ENCODE measurements around the gene MBD6. TPM values are rescaled to one million over a fixed set of nuclear protein-coding genes. Genes with fewer than 3 reads are reported as not detected.

Gene MBD6
- total RNA-seq, 2 experiments from 2014 or later = 80.9 to 85.4 TPM

DNA sequence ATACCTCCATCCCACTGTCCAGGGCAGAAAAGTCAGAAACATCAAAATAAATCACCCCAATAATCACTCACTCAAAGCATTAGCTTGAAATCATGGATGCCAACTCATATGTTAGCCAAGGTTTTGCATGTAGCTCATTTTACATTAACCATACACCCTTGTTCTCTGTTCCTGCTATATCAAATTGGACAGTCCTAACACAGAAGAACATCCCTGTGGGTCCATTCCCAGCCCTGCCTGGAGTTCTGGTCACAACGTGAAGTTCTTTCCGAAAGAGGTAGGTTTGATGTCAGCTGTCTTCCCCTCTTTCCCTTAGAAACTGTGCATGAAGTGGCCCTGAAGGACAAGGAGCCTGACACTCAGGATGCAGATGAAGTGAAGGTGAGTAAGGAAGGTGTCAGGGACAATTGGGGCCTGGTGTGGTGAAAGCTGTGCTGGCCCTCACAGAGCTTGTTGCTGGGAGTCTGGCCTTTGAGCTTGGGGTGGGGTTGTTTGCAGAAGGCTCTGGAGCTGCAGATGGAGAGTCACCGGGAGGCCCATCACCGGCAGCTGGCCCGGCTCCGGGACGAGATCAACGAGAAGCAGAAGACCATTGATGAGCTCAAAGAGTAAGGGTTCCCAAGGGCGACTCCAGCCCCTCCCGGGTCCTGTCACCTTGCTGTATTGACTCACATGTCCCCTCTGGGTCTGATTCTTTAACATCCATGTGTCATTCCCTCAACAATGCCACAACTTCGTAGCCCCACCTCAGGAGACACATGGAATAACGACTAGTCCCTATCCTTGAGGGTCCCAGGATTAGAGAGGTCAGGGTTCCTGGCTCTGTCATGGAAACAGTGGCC, 53.4 kb downstream of the MBD6 start:
- ATAC-seq (no peak), DNase-seq (no peak)
- H3K4me3 Mint-ChIP-seq = no peak overlapping the region
- H3K27ac Mint-ChIP-seq = no peak overlapping the region
- H3K27me3 Mint-ChIP-seq = no peaks in the 10 kb centered on the region
- H3K36me3 Mint-ChIP-seq = no peaks in the 10 kb centered on the region
- H3K9me3 Mint-ChIP-seq (ENCODE audit: low read depth) = no peaks in the 10 kb centered on the region
- CTCF ChIA-PET = interaction anchor here (1.0 to 2.1 kb wide), 5 partner anchors 7 to 120 kb away, joined by 4 to 15 read pairs (median 6); partner anchors contain the start of genes INHBE and PIP4K2C
- no peaks in the 10 kb centered on the region for H3K4me1 Mint-ChIP-seq

DNA sequence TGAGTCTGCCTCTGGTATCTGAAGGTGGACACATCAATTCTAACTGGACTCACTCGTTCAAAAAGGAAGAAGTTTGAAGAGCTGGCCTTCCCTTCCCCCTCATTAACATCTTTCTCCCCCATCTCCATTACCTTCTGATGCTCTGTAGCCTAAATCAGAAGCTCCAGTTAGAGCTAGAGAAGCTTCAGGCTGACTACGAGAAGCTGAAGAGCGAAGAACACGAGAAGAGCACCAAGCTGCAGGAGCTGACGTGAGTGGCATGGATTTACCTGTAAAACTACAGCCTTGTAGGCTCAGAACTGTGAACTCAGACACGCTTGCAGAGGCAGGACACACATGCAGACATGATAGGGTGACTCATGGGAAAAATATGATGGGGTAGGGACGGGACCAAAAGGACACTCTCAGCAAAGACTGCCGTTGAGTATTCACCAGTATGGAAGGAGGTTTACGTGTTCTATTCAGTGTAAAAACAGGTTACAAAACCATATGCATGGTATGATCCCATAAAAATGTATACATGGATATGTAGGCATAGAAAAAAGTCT, 54.1 kb downstream of the MBD6 start:
- H3K27ac Mint-ChIP-seq = no peak overlapping the region
- CTCF ChIA-PET = interaction anchor here (1.0 kb wide), 1 partner anchor 8 kb away, joined by 4 read pairs; no protein-coding TSS in a partner anchor
- ATAC-seq = no peak
- H3K36me3 Mint-ChIP-seq = no peaks in the 10 kb centered on the region
- DNase-seq = no peak
- H3K27me3 Mint-ChIP-seq = no peaks in the 10 kb centered on the region
- no peaks in the 10 kb centered on the region for H3K4me1 Mint-ChIP-seq
- H3K4me3 Mint-ChIP-seq = no peak overlapping the region
- no peaks in the 10 kb centered on the region for H3K9me3 Mint-ChIP-seq (ENCODE audit: low read depth)

GRCh38 chr12:57577981-57578758, 55.5 kb downstream of the MBD6 start:
- no peaks in the 10 kb centered on the region for H3K27me3 Mint-ChIP-seq

GRCh38 chr12:57579011-57579410, 56.4 kb downstream of the MBD6 start:
- Mint-ChIP-seq H3K4me3 (no peak overlapping the region), H3K4me1 (peaks cover 4% of the 10 kb centered on the region), H3K27me3 (no peaks in the 10 kb centered on the region), H3K27ac (no peak overlapping the region), H3K36me3 (no peaks in the 10 kb centered on the region), H3K9me3 (ENCODE audit: low read depth) (no peaks in the 10 kb centered on the region)
- CTCF ChIA-PET = interaction anchor here (1.6 to 7.6 kb wide), 2 partner anchors 8 to 39 kb away, joined by 3 to 148 read pairs; no protein-coding TSS in a partner anchor
- DNase-seq (no peak), ATAC-seq (no peak)

More at GRCh38 chr12:57577981-57578758, 55.5 kb downstream of the MBD6 start:
- no peak for DNase-seq
- ATAC-seq = no peak
- no peak overlapping the region for H3K4me3 Mint-ChIP-seq
- no peak overlapping the region for H3K27ac Mint-ChIP-seq
- CTCF ChIA-PET = no interaction called here
- no peaks in the 10 kb centered on the region for H3K36me3 Mint-ChIP-seq
- H3K4me1 Mint-ChIP-seq = peaks cover under 1% of the 10 kb centered on the region
- H3K9me3 Mint-ChIP-seq (ENCODE audit: low read depth) = no peaks in the 10 kb centered on the region

Small RNAs within 50 kb of the gene (microRNA-seq; reads per million reads assigned to microRNA genes)
- gene MIR616 (not detected), gene MIR6758 (not detected)

Other genes with a start within 250 kb of the MBD6 start
- 10 to 100 TPM; 53.8 to 82.4 TPM for gene R3HDM2, start 91.8 kb upstream of the MBD6 start, total RNA-seq
- not detected for gene INHBC, start 88.0 kb upstream of the MBD6 start, total RNA-seq
- under 1 TPM in 1 of 2 experiments, not detected in 1; 0.35 TPM for gene INHBE, start 67.5 kb upstream of the MBD6 start, total RNA-seq
- gene GLI1, start 63.0 kb upstream of the MBD6 start, total RNA-seq = under 1 TPM; 0.52 to 0.53 TPM
- gene ARHGAP9, start 43.0 kb upstream of the MBD6 start, total RNA-seq = 100 to 1,000 TPM; 234 to 363 TPM
- gene MARS1, start 34.8 kb upstream of the MBD6 start, total RNA-seq = 100 to 1,000 TPM; 283 to 384 TPM
- gene DDIT3, start 2.3 kb upstream of the MBD6 start, total RNA-seq = 10 to 100 TPM; 15.3 to 15.9 TPM
- 10 to 100 TPM; 90.8 to 99.0 TPM for gene DCTN2, start 24.4 kb downstream of the MBD6 start, total RNA-seq
- 1 to 10 TPM; 1.9 to 2.1 TPM for gene KIF5A, start 27.2 kb downstream of the MBD6 start, total RNA-seq
- 10 to 100 TPM; 21.4 to 22.2 TPM for gene PIP4K2C, start 68.4 kb downstream of the MBD6 start, total RNA-seq
- 10 to 100 TPM; 20.8 to 21.2 TPM for gene DTX3, start 82.0 kb downstream of the MBD6 start, total RNA-seq
- gene ARHGEF25, start 88.6 kb downstream of the MBD6 start, total RNA-seq = under 1 TPM; 0.70 to 0.84 TPM
- 1 to 10 TPM; 2.4 to 8.2 TPM for gene B4GALNT1, start 110.4 kb downstream of the MBD6 start, total RNA-seq
- gene OS9, start 171.3 kb downstream of the MBD6 start, total RNA-seq = 100 to 1,000 TPM; 117 to 123 TPM
- 10 to 100 TPM; 70.7 to 72.7 TPM for gene AGAP2, start 215.9 kb downstream of the MBD6 start, total RNA-seq
- gene TSPAN31, start 222.2 kb downstream of the MBD6 start, total RNA-seq = 10 to 100 TPM in 1 of 2 experiments, 1 to 10 TPM in 1; 10.0 to 19.4 TPM
- gene CDK4, start 229.5 kb downstream of the MBD6 start, total RNA-seq = 100 to 1,000 TPM; 127 to 167 TPM
- gene MARCHF9, start 232.3 kb downstream of the MBD6 start, total RNA-seq = 10 to 100 TPM; 21.0 to 24.9 TPM
- gene CYP27B1, start 244.3 kb downstream of the MBD6 start, total RNA-seq = 1 to 10 TPM; 4.5 to 5.4 TPM
- gene METTL1, start 249.3 kb downstream of the MBD6 start, total RNA-seq = 10 to 100 TPM; 22.1 to 32.1 TPM
- gene EEF1AKMT3, start 249.8 kb downstream of the MBD6 start, total RNA-seq = 1 to 10 TPM; 3.9 to 4.1 TPM